Type B pancreatic cell (in vitro differentiated cells): ENCODE results near the gene MUC5B. TPM values are rescaled to one million over a fixed set of nuclear protein-coding genes. Genes with fewer than 3 reads are reported as not detected.

Experiments used
- DNase-seq: peaks from one replicate; pipeline ENCODE4 v3.0.0; 2021; ENCODE audit warnings: mixed read lengths; ENCODE audit not compliant: unreplicated experiment; ENCODE audit errors: extremely low spot score
- H3K27ac Mint-ChIP-seq: 2 replicates; pipeline ENCODE4 v1.8.0; 2021; ENCODE audit warnings: mild to moderate bottlenecking, mixed read lengths
- H3K27me3 Mint-ChIP-seq: 2 replicates; pipeline ENCODE4 v1.8.0; 2021; ENCODE audit warnings: mixed read lengths
- H3K36me3 Mint-ChIP-seq: 2 replicates; pipeline ENCODE4 v1.8.0; 2021; ENCODE audit warnings: mixed read lengths
- H3K4me1 Mint-ChIP-seq: one replicate; pipeline ENCODE4 v1.8.0; 2021; ENCODE audit warnings: mixed read lengths; ENCODE audit not compliant: unreplicated experiment
- H3K4me3 Mint-ChIP-seq: 2 replicates; pipeline ENCODE4 v1.8.0; 2021; ENCODE audit warnings: mild to moderate bottlenecking, mixed read lengths
- H3K9me3 Mint-ChIP-seq: 2 replicates; pipeline ENCODE4 v1.8.0; 2021; ENCODE audit warnings: mixed read lengths
- total RNA-seq: library from RNA; stranded (reverse); gene quantifications from 2 replicates; pipeline ENCODE4 v1.2.1, GENCODE V29; 2021; ENCODE audit warnings: low replicate concordance
- TF ChIP-seq, protein P1 (sequence below): fragments of 200-600 bp; sonication (generic); conservative IDR thresholded peaks from 2 replicates; pipeline ENCODE4 v1.5.0; 2021; ENCODE audit warnings: antibody characterized with exemption, mild to moderate bottlenecking

MUC5B gene
- total RNA-seq, 1 donor from 2014 or later, result 2.0 TPM

DNA sequence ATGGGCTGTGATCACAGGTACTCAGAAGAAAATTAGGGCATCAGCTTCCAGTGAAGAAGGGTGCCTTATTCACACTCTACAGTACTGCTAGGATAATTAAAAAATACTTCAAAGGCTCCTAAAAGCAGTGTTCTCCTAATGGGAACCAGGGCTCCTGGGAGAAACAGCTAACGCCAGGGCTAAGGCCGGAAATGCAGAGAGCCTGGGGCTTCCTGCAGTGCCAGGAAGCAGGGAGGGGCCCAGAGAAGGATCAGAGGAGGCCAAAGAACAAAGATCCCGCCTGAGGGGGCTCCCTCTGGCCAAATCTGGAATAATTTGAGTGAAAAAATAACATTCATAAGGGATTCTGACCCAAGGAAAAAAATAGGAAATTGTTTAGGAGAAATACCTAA, 59.1 kb downstream of the MUC5B start:
- H3K27me3 Mint-ChIP-seq, result no peaks in the 10 kb centered on the region
- no peak for DNase-seq
- no peaks in the 10 kb centered on the region for H3K9me3 Mint-ChIP-seq
- TF ChIP-seq, protein P1, sequence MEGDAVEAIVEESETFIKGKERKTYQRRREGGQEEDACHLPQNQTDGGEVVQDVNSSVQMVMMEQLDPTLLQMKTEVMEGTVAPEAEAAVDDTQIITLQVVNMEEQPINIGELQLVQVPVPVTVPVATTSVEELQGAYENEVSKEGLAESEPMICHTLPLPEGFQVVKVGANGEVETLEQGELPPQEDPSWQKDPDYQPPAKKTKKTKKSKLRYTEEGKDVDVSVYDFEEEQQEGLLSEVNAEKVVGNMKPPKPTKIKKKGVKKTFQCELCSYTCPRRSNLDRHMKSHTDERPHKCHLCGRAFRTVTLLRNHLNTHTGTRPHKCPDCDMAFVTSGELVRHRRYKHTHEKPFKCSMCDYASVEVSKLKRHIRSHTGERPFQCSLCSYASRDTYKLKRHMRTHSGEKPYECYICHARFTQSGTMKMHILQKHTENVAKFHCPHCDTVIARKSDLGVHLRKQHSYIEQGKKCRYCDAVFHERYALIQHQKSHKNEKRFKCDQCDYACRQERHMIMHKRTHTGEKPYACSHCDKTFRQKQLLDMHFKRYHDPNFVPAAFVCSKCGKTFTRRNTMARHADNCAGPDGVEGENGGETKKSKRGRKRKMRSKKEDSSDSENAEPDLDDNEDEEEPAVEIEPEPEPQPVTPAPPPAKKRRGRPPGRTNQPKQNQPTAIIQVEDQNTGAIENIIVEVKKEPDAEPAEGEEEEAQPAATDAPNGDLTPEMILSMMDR, result no peak
- H3K4me1 Mint-ChIP-seq, result peaks cover 4% of the 10 kb centered on the region
- no peak overlapping the region for H3K4me3 Mint-ChIP-seq
- H3K27ac Mint-ChIP-seq, result no peak overlapping the region
- H3K36me3 Mint-ChIP-seq, result peaks cover 8% of the 10 kb centered on the region

- Mint-ChIP-seq H3K9me3 (no peaks in the 10 kb centered on the region), H3K4me3 (no peak overlapping the region), H3K4me1 (peaks cover 4% of the 10 kb centered on the region), H3K36me3 (peaks cover 8% of the 10 kb centered on the region), H3K27me3 (no peaks in the 10 kb centered on the region), H3K27ac (no peak overlapping the region)
- no peak for DNase-seq
- TF ChIP-seq, protein P1, result no peak
Measured at GRCh38 chr11:1283091-1283511, 60.2 kb downstream of the MUC5B start.

GRCh38 chr11:1283906-1284305, 61.0 kb downstream of the MUC5B start:
- H3K9me3 Mint-ChIP-seq, result no peaks in the 10 kb centered on the region
- H3K27ac Mint-ChIP-seq, result no peak overlapping the region
- no peaks in the 10 kb centered on the region for H3K27me3 Mint-ChIP-seq
- H3K4me3 Mint-ChIP-seq, result no peak overlapping the region
- peaks cover 8% of the 10 kb centered on the region for H3K36me3 Mint-ChIP-seq
- no peak for DNase-seq
- peaks cover 4% of the 10 kb centered on the region for H3K4me1 Mint-ChIP-seq
- TF ChIP-seq, protein P1, result no peak

GRCh38 chr11:1285316-1285744, 62.5 kb downstream of the MUC5B start:
- no peak for DNase-seq
- no peak overlapping the region for H3K27ac Mint-ChIP-seq
- H3K4me3 Mint-ChIP-seq, result no peak overlapping the region
- TF ChIP-seq, protein P1, result no peak
- peaks cover 4% of the 10 kb centered on the region for H3K4me1 Mint-ChIP-seq
- peaks cover 8% of the 10 kb centered on the region for H3K36me3 Mint-ChIP-seq
- H3K27me3 Mint-ChIP-seq, result no peaks in the 10 kb centered on the region
- no peaks in the 10 kb centered on the region for H3K9me3 Mint-ChIP-seq

- Mint-ChIP-seq H3K4me1 (peaks cover 4% of the 10 kb centered on the region), H3K4me3 (no peak overlapping the region), H3K36me3 (peaks cover 8% of the 10 kb centered on the region), H3K27me3 (no peaks in the 10 kb centered on the region), H3K9me3 (no peaks in the 10 kb centered on the region), H3K27ac (no peak overlapping the region)
- TF ChIP-seq, protein P1, result no peak
- DNase-seq, result no peak
Measured at GRCh38 chr11:1285876-1286275, 63.0 kb downstream of the MUC5B start.

DNA sequence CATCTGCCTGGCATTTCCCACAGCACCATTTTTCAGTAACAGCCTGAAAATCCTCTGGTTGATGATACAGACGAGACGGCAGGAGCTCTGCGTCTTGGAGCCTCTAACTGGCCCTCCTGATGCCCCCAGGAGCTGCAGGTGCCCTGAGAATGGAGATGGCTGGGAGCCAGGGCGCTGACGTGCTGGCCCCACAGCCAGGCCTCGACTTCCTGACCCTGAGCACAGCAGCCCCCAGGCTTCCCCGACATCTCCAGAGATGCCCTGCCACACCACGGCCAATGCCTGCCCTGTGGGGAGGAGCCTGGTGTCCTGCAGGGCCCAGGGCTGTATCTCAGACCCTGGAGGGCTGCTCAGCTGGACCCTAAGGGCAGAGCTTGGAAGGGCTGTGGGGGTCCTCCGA, 65.1 kb downstream of the MUC5B start:
- TF ChIP-seq, protein P1, result no peak
- Mint-ChIP-seq H3K4me3 (no peak overlapping the region), H3K36me3 (peaks cover 8% of the 10 kb centered on the region), H3K27me3 (no peaks in the 10 kb centered on the region), H3K9me3 (no peaks in the 10 kb centered on the region), H3K4me1 (no peaks in the 10 kb centered on the region), H3K27ac (no peak overlapping the region)
- no peak for DNase-seq
